ENCODE results near the gene KDM5A.

KDM5A gene

DNA sequence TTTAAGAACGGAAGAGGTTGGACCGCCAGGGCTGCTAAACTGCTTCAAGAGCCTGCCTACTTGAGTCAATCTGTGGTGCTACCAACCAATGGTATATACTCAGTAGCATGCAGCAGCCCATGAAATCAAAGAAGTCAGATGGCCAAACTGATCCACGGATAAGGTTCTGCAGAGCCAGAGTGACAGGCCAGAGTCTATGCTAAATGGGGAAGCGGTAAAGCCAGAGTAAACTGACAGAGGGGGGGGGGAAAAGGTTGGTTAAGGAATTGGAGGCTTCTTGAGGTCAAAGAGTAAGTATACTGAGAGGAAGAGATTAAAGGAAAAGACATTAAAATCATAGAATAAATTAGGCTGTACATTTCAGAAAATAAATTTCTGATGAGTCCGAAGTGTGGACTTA lies 111.1 kb downstream of the KDM5A start:
- DNase-seq, result no peak
- Mint-ChIP-seq H3K27me3 (ENCODE audit: low read depth, poor library complexity) (no peaks in the 10 kb centered on the region), H3K9me3 (no peaks in the 10 kb centered on the region), H3K36me3 (ENCODE audit: low read depth) (peaks cover 33% of the 10 kb centered on the region), H3K27ac (no peak overlapping the region), H3K4me1 (no peaks in the 10 kb centered on the region), H3K4me3 (no peak overlapping the region)
- TF ChIP-seq, protein P1, sequence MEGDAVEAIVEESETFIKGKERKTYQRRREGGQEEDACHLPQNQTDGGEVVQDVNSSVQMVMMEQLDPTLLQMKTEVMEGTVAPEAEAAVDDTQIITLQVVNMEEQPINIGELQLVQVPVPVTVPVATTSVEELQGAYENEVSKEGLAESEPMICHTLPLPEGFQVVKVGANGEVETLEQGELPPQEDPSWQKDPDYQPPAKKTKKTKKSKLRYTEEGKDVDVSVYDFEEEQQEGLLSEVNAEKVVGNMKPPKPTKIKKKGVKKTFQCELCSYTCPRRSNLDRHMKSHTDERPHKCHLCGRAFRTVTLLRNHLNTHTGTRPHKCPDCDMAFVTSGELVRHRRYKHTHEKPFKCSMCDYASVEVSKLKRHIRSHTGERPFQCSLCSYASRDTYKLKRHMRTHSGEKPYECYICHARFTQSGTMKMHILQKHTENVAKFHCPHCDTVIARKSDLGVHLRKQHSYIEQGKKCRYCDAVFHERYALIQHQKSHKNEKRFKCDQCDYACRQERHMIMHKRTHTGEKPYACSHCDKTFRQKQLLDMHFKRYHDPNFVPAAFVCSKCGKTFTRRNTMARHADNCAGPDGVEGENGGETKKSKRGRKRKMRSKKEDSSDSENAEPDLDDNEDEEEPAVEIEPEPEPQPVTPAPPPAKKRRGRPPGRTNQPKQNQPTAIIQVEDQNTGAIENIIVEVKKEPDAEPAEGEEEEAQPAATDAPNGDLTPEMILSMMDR (IDR thresholded peaks at IDR 0.05), result no peak

- H3K36me3 Mint-ChIP-seq (ENCODE audit: low read depth), result peaks cover 31% of the 10 kb centered on the region
- H3K27me3 Mint-ChIP-seq (ENCODE audit: low read depth, poor library complexity), result no peaks in the 10 kb centered on the region
- no peaks in the 10 kb centered on the region for H3K9me3 Mint-ChIP-seq
- no peak for DNase-seq
- H3K4me1 Mint-ChIP-seq, result no peaks in the 10 kb centered on the region
- TF ChIP-seq, protein P1 (IDR thresholded peaks at IDR 0.05), result no peak
- no peak overlapping the region for H3K27ac Mint-ChIP-seq
- H3K4me3 Mint-ChIP-seq, result no peak overlapping the region
These were observed 113.3 kb downstream of the KDM5A start for GRCh38 chr12:275812-276211.

DNA sequence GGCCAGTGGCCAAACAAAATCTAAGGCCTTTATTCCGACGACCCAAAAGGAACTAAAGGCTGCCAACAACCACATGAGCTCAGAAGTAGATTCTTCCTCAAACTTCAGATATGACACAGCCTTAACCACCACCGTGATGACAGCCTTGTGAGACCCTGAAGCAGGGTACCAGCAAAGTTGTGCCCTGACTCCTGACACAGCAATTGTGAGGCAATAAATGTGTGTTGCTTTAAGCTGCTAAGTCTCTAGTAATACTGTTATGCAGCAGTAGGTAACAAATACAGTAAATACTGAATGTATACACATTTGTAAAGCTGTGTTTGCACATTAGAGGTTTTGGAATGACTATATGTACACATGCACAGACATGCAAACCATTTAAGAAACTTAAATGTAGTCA lies 115.7 kb downstream of the KDM5A start:
- H3K27me3 Mint-ChIP-seq (ENCODE audit: low read depth, poor library complexity), result no peaks in the 10 kb centered on the region
- peaks cover 14% of the 10 kb centered on the region for H3K4me1 Mint-ChIP-seq
- H3K27ac Mint-ChIP-seq, result no peak overlapping the region
- H3K4me3 Mint-ChIP-seq, result no peak overlapping the region
- DNase-seq, result no peak
- H3K36me3 Mint-ChIP-seq (ENCODE audit: low read depth), result peaks cover 13% of the 10 kb centered on the region
- TF ChIP-seq, protein P1 (IDR thresholded peaks at IDR 0.05), result no peak
- no peaks in the 10 kb centered on the region for H3K9me3 Mint-ChIP-seq

- peaks cover 8% of the 10 kb centered on the region for H3K36me3 Mint-ChIP-seq (ENCODE audit: low read depth)
- H3K4me1 Mint-ChIP-seq, result peaks cover 19% of the 10 kb centered on the region
- no peak overlapping the region for H3K27ac Mint-ChIP-seq
- DNase-seq, result no peak
- H3K27me3 Mint-ChIP-seq (ENCODE audit: low read depth, poor library complexity), result no peaks in the 10 kb centered on the region
- TF ChIP-seq, protein P1 (IDR thresholded peaks at IDR 0.05), result no peak
- H3K4me3 Mint-ChIP-seq, result no peak overlapping the region
- no peaks in the 10 kb centered on the region for H3K9me3 Mint-ChIP-seq
These were observed 116.2 kb downstream of the KDM5A start for GRCh38 chr12:272942-273341.

DNA sequence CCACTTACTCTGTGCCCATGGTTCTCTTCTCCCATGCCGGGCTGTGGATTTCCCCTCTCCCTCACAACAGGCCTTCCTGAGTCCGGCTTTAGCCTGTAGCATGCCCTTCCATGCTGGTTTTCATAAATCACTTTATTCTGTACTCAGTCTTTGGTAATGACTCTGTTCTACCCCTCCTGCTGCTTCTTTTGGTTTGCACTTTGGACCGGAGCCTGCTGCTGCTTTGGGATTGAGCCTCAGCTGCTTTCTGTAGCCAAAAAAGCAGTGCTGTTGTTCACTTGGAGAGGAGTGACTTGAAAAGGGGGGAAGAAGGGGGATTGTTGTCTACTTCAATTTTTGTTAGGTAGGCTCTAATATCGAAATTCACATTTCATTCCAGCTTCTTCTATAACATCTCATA lies 118.0 kb downstream of the KDM5A start:
- Mint-ChIP-seq H3K27ac (no peak overlapping the region), H3K4me1 (peaks cover 26% of the 10 kb centered on the region), H3K4me3 (no peak overlapping the region), H3K9me3 (no peaks in the 10 kb centered on the region), H3K36me3 (ENCODE audit: low read depth) (peaks cover 5% of the 10 kb centered on the region), H3K27me3 (ENCODE audit: low read depth, poor library complexity) (no peaks in the 10 kb centered on the region)
- no peak for DNase-seq
- TF ChIP-seq, protein P1 (IDR thresholded peaks at IDR 0.05), result no peak

- H3K9me3 Mint-ChIP-seq, result no peaks in the 10 kb centered on the region
- H3K4me3 Mint-ChIP-seq, result no peak overlapping the region
- H3K27me3 Mint-ChIP-seq (ENCODE audit: low read depth, poor library complexity), result no peaks in the 10 kb centered on the region
- H3K4me1 Mint-ChIP-seq, result peaks cover 26% of the 10 kb centered on the region
- peak overlapping the region; percentile 7 for H3K27ac Mint-ChIP-seq
- TF ChIP-seq, protein P1 (IDR thresholded peaks at IDR 0.05), result no peak
- DNase-seq, result no peak
- peaks cover 5% of the 10 kb centered on the region for H3K36me3 Mint-ChIP-seq (ENCODE audit: low read depth)
These were observed 119.9 kb downstream of the KDM5A start for GRCh38 chr12:269191-269590.
